ENCODE data around the gene DYRK1A. TPM values are rescaled to one million over a fixed set of nuclear protein-coding genes. Genes with fewer than 3 reads are reported as not detected.

DYRK1A gene
- total RNA-seq, 4 donors from 2014 or later: 42.0 to 137 (median 119) TPM

DNA sequence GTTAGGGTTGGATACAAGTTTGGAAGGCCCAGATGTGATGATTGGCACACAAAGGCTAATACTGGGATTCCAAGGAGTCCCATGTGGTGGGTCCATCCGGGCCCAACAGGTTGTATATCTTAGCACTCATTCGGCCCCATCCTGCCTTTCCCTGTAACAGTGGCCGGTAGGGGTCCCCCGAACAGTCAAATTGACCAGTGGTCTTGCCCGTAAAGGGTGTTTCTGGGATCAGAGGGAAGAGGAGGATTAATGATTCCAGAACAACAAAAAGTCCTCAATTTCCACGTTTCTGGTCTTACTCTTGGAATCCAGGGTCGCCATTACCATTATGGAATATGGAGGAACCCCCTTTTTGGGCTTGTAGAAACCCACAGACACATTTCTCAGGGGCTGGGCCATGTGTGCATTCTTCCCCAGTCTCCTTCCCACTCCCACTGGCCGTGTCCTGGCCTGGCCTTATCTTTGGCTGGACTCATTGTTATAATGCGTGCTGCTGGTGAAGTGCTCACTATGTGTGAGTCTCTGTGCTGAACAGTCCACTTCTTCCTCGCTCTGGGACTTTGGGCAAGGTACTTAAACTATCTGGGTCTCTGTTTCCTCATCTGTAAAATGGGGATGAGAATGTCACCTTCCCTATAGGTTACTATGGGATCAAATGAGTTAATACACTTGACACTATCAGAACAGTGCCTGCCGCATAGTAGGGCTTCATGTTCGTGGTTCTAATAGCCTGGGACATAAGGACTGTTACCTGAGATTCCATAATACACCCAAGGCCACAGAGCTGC lies 161.8 kb downstream of the DYRK1A start:
- intact Hi-C loops (cut with DNase I; ENCODE audit: low total_unique reads): no loop called here
- Histone ChIP-seq H3K27me3 (no peaks in the 10 kb centered on the region), H3K4me1 (no peaks in the 10 kb centered on the region)

DNA sequence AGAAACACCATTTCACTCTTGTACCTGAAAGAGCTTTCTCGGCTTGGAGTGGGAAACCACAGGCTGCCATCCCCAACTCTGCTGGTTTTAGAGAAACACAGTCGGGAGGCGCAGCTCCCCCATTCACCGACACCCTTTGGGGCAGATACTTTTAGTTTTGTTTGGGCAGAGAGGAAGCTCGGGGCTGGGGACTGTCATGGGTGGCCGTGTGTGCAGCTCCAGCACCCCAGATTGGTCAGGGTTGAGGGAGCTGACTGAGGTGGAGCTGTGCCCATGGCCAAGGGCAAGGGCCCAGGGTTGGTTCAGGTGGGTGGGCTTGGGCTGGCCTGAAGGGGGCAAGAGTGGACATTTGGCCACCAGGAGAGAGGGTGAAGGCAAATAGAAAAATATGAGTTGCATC lies 163.1 kb downstream of the DYRK1A start:
- intact Hi-C loops (cut with DNase I; ENCODE audit: low total_unique reads): no loop called here
- H3K4me1 ChIP-seq: no peaks in the 10 kb centered on the region
- no peak overlapping the region for H3K27ac ChIP-seq
- H3K4me3 ChIP-seq: no peak overlapping the region
- no peak for DNase-seq
- H3K36me3 ChIP-seq: no peaks in the 10 kb centered on the region
- TF ChIP-seq, protein P1, sequence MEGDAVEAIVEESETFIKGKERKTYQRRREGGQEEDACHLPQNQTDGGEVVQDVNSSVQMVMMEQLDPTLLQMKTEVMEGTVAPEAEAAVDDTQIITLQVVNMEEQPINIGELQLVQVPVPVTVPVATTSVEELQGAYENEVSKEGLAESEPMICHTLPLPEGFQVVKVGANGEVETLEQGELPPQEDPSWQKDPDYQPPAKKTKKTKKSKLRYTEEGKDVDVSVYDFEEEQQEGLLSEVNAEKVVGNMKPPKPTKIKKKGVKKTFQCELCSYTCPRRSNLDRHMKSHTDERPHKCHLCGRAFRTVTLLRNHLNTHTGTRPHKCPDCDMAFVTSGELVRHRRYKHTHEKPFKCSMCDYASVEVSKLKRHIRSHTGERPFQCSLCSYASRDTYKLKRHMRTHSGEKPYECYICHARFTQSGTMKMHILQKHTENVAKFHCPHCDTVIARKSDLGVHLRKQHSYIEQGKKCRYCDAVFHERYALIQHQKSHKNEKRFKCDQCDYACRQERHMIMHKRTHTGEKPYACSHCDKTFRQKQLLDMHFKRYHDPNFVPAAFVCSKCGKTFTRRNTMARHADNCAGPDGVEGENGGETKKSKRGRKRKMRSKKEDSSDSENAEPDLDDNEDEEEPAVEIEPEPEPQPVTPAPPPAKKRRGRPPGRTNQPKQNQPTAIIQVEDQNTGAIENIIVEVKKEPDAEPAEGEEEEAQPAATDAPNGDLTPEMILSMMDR (IDR thresholded peaks at IDR 0.05): no peak
- TF ChIP-seq POLR2A (IDR thresholded peaks at IDR 0.05): no peak
- H3K27me3 ChIP-seq: no peaks in the 10 kb centered on the region
- H3K9me3 ChIP-seq: no peaks in the 10 kb centered on the region

More for the DNA sequence above, 161.8 kb downstream of the DYRK1A start:
- Histone ChIP-seq H3K9me3 (no peaks in the 10 kb centered on the region), H3K4me3 (no peak overlapping the region), H3K27ac (no peak overlapping the region), H3K36me3 (no peaks in the 10 kb centered on the region)
- DNase-seq: no peak
- TF ChIP-seq, protein P1 (IDR thresholded peaks at IDR 0.05): no peak
- TF ChIP-seq POLR2A (IDR thresholded peaks at IDR 0.05): no peak

DNA sequence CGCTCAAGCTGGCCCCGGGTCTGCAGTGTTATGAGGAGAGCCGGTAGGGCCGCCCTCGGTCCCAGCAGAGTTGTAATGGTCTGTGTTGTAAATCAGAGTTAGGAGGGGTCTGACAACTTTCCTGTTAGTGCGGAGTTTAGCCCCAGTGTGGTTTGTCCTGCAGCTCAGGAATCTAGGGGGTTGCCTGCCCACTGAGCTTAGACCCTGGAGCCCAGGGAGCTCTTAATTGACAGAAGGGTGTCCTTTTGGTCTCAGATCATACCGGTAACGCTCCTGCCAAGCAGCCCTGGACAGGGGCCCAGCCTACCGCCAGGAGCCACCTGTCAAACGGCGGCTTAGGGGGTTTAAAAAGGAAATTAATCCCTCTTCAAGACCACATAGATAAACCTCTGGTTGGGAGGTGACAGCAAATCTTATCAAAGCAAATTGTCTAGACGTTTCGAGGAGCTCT lies 164.4 kb downstream of the DYRK1A start:
- intact Hi-C loops (cut with DNase I; ENCODE audit: low total_unique reads): no loop called here
- no peak for DNase-seq
- H3K4me3 ChIP-seq: no peak overlapping the region
- no peaks in the 10 kb centered on the region for H3K4me1 ChIP-seq
- TF ChIP-seq POLR2A (IDR thresholded peaks at IDR 0.05): no peak
- TF ChIP-seq, protein P1 (IDR thresholded peaks at IDR 0.05): no peak
- no peak overlapping the region for H3K27ac ChIP-seq
- no peaks in the 10 kb centered on the region for H3K27me3 ChIP-seq
- no peaks in the 10 kb centered on the region for H3K9me3 ChIP-seq
- no peaks in the 10 kb centered on the region for H3K36me3 ChIP-seq

DNA sequence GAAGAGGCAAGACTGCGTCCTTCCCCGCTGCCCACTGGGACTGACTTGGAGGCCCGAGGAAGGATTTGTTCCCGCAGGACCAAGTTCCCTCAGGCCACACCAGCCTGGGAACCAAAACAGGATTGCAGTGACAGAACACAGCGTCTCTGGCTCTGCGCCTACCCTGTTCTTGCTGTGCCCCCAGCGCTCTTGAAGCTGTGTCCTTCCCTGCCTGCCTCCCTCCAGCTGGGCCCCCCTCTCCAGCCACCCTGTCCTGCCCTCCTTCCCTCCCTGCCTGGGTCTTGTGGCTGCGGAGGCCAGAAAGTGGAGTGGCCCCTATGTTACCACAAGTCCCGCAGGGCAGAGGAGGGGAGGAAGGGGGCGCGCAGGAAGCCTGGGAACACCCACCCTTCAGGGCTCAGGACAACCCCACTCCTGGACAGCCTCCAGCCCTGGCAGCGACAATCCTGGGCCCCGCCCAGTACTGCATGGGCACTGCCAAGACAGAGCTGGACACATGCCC lies 164.9 kb downstream of the DYRK1A start:
- DNase-seq: no peak
- no peaks in the 10 kb centered on the region for H3K36me3 ChIP-seq
- no peak overlapping the region for H3K4me3 ChIP-seq
- no peaks in the 10 kb centered on the region for H3K27me3 ChIP-seq
- peaks cover 0 to under 1% of the 10 kb centered on the region in 2 donors for H3K9me3 ChIP-seq
- no peak overlapping the region for H3K27ac ChIP-seq
- TF ChIP-seq POLR2A (IDR thresholded peaks at IDR 0.05): no peak
- TF ChIP-seq, protein P1 (IDR thresholded peaks at IDR 0.05): no peak
- H3K4me1 ChIP-seq: no peaks in the 10 kb centered on the region
- intact Hi-C loops (cut with DNase I; ENCODE audit: low total_unique reads): no loop called here

All from uterus (tissue), 4 donors.